Adrenal gland (tissue), 5 donors: ENCODE results near the gene GABPA.

Experiments used
- POLR2A ChIP-seq, 2 donors: fragments of 450-650 bp; IDR thresholded peaks; one replicate each; pipeline ENCODE4 v1.6.1; 2017; ENCODE audit warnings: antibody characterized with exemption in 2 of 2, mild to moderate bottlenecking in 2 of 2, moderate library complexity in 1 of 2
- TF ChIP-seq, protein P1 (sequence below), 6 experiments: fragments of 450-650 bp in 4 of 6; fragments of 200-600 bp in 2 of 6; sonication (generic) in 1 of 6; IDR thresholded peaks; 1 replicate in 5 of 6; 2 replicates in 1 of 6; pipeline versions ENCODE4 v1.5.1 to v1.8.0; 2016 to 2021; ENCODE audit warnings: antibody characterized with exemption in 6 of 6, mild to moderate bottlenecking in 2 of 6, moderate library complexity in 1 of 6
- donor health status: DM: no; HTN: no; CAD: no.

DNA sequence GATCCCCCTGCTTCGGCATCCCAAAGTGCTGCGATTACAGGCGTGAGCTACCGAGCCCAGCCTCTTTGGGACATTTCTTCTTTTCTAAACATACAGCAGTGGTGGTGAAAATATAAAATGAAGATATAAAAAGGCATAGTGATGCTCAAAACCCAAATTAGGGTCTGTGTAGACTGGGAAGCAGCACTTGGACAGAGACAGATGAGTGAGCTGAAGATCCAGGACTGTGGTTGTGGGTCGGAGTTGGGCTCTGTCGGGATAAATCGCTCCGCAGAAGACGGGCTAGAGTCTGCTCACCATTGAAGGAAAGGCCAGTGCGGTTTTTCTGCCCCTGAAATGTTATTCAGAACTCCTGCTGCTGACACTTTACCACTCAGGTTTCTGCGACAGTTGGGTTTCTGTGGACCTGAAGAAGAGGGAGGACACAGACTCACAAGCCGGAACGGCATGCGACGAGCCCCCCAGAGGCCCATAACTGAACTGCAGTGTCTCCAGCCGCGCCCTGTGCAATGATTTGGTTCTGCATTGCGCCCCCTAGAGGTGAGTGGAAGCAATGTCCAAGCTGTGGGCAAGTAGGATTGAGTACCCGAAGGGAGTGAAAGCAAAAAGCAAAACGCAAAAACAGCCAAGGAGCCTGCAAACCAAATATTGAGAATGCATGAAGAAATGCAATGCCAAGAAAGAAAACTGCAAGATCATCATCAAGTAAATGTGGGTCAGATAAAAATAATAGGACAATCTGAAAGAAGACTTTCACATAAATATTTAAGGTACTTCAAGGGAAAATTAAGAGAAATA lies 66.6 kb downstream of the GABPA start:
- TF ChIP-seq, protein P1, sequence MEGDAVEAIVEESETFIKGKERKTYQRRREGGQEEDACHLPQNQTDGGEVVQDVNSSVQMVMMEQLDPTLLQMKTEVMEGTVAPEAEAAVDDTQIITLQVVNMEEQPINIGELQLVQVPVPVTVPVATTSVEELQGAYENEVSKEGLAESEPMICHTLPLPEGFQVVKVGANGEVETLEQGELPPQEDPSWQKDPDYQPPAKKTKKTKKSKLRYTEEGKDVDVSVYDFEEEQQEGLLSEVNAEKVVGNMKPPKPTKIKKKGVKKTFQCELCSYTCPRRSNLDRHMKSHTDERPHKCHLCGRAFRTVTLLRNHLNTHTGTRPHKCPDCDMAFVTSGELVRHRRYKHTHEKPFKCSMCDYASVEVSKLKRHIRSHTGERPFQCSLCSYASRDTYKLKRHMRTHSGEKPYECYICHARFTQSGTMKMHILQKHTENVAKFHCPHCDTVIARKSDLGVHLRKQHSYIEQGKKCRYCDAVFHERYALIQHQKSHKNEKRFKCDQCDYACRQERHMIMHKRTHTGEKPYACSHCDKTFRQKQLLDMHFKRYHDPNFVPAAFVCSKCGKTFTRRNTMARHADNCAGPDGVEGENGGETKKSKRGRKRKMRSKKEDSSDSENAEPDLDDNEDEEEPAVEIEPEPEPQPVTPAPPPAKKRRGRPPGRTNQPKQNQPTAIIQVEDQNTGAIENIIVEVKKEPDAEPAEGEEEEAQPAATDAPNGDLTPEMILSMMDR (IDR thresholded peaks at IDR 0.05) = peak; percentile 97 to 99 (median 98)
- TF ChIP-seq POLR2A (IDR thresholded peaks at IDR 0.05) = no peak
